Panc1 (cell line): ENCODE measurements around the gene TRIO. TPM values are rescaled to one million over a fixed set of nuclear protein-coding genes. Genes with fewer than 3 reads are reported as not detected.
A peak's percentile ranks its signal among the peaks of the same experiment; 100 is the strongest.

Experiments used
- ATAC-seq: fragments of 200-7000 bp; cut with Tn5 transposase; 2 replicates; pipeline ENCODE4 v1.9.1; 2020; ENCODE audit warnings: mild to moderate bottlenecking, moderate library complexity
- BruUV-seq: library from RNA; stranded (reverse); fragments of 400-500 nt; replicated peaks from 2 replicates; lab custom pipeline; 2021; lab: Mats Ljungman, UMichigan
- CTCF ChIA-PET: fragments of 300-600 bp; sonication (Branson Sonifier 250); formaldehyde crosslinking; loops from one replicate; lab custom pipeline; 2022; ENCODE audit warnings: antibody characterized with exemption; lab: Charles Lee
- POLR2A ChIA-PET: fragments of 300-600 bp; sonication (Branson Sonifier 250); formaldehyde crosslinking; loops from one replicate; lab custom pipeline; 2022; ENCODE audit warnings: antibody characterized with exemption; lab: Charles Lee
- DNase-seq: peaks from one replicate; pipeline ENCODE4 v3.0.0-alpha.2; 2010; ENCODE audit warnings: low read depth, low spot score
- H3K27ac ChIP-seq: 2 replicates; pipeline ENCODE4 v1.5.1; 2011; ENCODE audit warnings: mild to moderate bottlenecking, low read length, inconsistent platforms
- H3K27me3 ChIP-seq: fragments of 200-500 bp; sonication (Bioruptor generic); 2 replicates; pipeline ENCODE4 v1.6.0; 2014; ENCODE audit warnings: low read length, inconsistent platforms; ENCODE audit not compliant: control insufficient read depth, insufficient read depth
- H3K36me3 ChIP-seq: fragments of 200-500 bp; sonication (Bioruptor generic); 2 replicates; pipeline ENCODE4 v1.5.1; 2014; ENCODE audit warnings: inconsistent platforms, mild to moderate bottlenecking, low read length, moderate library complexity; ENCODE audit not compliant: control insufficient read depth, insufficient read depth
- H3K4me1 ChIP-seq: 2 replicates; pipeline ENCODE4 v1.5.1; 2011; ENCODE audit warnings: inconsistent platforms, mild to moderate bottlenecking, low read length, moderate library complexity; ENCODE audit not compliant: control insufficient read depth, insufficient read depth
- H3K4me3 ChIP-seq, 2 experiments: 2 replicates each; pipeline ENCODE4 v1.5.1; 2011 to 2012; ENCODE audit warnings: low read depth in 2 of 2, low read length in 2 of 2, mild to moderate bottlenecking in 2 of 2, inconsistent platforms in 1 of 2, moderate library complexity in 1 of 2
- H3K9me3 ChIP-seq: fragments of 200-500 bp; sonication (Bioruptor generic); 2 replicates; pipeline ENCODE4 v1.5.1; 2014; ENCODE audit warnings: low read depth, mild to moderate bottlenecking, inconsistent platforms, low read length, moderate library complexity; ENCODE audit not compliant: control insufficient read depth, insufficient read depth
- CTCF ChIP-seq: fragments of 450-650 bp; IDR thresholded peaks from 2 replicates; pipeline ENCODE4 v1.5.1; 2017; ENCODE audit warnings: mild to moderate bottlenecking
- POLR2AphosphoS5 ChIP-seq: IDR thresholded peaks from 2 replicates; pipeline ENCODE4 v1.6.1; 2012; ENCODE audit warnings: mild to moderate bottlenecking, low read depth, low read length, moderate library complexity
- REST ChIP-seq, 2 experiments: IDR thresholded peaks; 2 replicates each; pipeline ENCODE4 v1.6.1; 2011 to 2012; ENCODE audit warnings: low read depth in 2 of 2, control low read depth in 1 of 2, low read length in 1 of 2, mild to moderate bottlenecking in 1 of 2, moderate library complexity in 1 of 2; ENCODE audit not compliant: insufficient read depth in 1 of 2
- SIN3A ChIP-seq: IDR thresholded peaks from 2 replicates; pipeline ENCODE4 v1.6.1; 2012; ENCODE audit warnings: low read depth, mild to moderate bottlenecking, low read length, moderate library complexity, borderline replicate concordance; ENCODE audit not compliant: insufficient read depth
- TCF7L2 ChIP-seq: IDR thresholded peaks from 2 replicates; pipeline ENCODE4 v1.6.1; 2011; ENCODE audit warnings: mild to moderate bottlenecking, low read depth, low read length, inconsistent platforms
- in situ Hi-C: cut with HindIII; loops from 2 replicates; pipeline ENCODE4 v1.10.0; 2016; ENCODE audit warnings: low sequenced_read_pairs, low pct_unique_long_range_greater_than_20kb
- intact Hi-C: fragments of 100-400 bp; cut with micrococcal nuclease; formaldehyde crosslinking; loops from one replicate; pipeline ENCODE4 v1.10.0; 2022; ENCODE audit not compliant: unreplicated experiment
- total RNA-seq: library from RNA; stranded (reverse); gene quantifications from one replicate; pipeline ENCODE4 v1.2.1, GENCODE V29; 2021; ENCODE audit not compliant: unreplicated experiment

The TRIO gene
- total RNA-seq, 1 experiment from 2014 or later: 349 TPM

- no peak overlapping the region for H3K4me3 ChIP-seq
- no peaks in the 10 kb centered on the region for H3K4me1 ChIP-seq
- CTCF ChIA-PET: no interaction called here
- BruUV-seq: no TSS peak
- no peak for TF ChIP-seq SIN3A
- no peak for TF ChIP-seq POLR2AphosphoS5
- TF ChIP-seq TCF7L2: no peak
- intact Hi-C loops: no loop called here
- H3K36me3 ChIP-seq: no peaks in the 10 kb centered on the region
- no peak for DNase-seq
- H3K9me3 ChIP-seq: no peaks in the 10 kb centered on the region
- H3K27me3 ChIP-seq: no peaks in the 10 kb centered on the region
- in situ Hi-C loops: no loop called here
- POLR2A ChIA-PET: no interaction called here
- peak; percentile 45; the same call in 1 of the 2 replicates for ATAC-seq
- no peak overlapping the region for H3K27ac ChIP-seq
These were observed 388.5 kb downstream of the TRIO start for GRCh38 chr5:14531668-14532067.

- no TSS peak for BruUV-seq
- ChIA-PET CTCF (no interaction called here), POLR2A (no interaction called here)
- H3K27me3 ChIP-seq: no peaks in the 10 kb centered on the region
- intact Hi-C loops (no loop called here), in situ Hi-C loops (no loop called here)
- H3K36me3 ChIP-seq: no peaks in the 10 kb centered on the region
- no peak overlapping the region for H3K4me3 ChIP-seq
- H3K9me3 ChIP-seq: no peaks in the 10 kb centered on the region
- no peak for ATAC-seq
- no peaks in the 10 kb centered on the region for H3K4me1 ChIP-seq
- no peak overlapping the region for H3K27ac ChIP-seq
- no peak for DNase-seq
- TF ChIP-seq POLR2AphosphoS5: no peak
- no peak for TF ChIP-seq SIN3A
These were observed 389.0 kb downstream of the TRIO start for GRCh38 chr5:14532180-14532579.

GRCh38 chr5:14534773-14535172, 391.6 kb downstream of the TRIO start:
- ATAC-seq (0 out of 2 replicates have a peak, but pooled peaks have one; percentile 26), DNase-seq (no peak)
- POLR2A ChIA-PET: no interaction called here
- no TSS peak for BruUV-seq
- no peak overlapping the region for H3K27ac ChIP-seq
- no peak overlapping the region for H3K4me3 ChIP-seq
- H3K4me1 ChIP-seq: no peaks in the 10 kb centered on the region
- no peaks in the 10 kb centered on the region for H3K9me3 ChIP-seq
- H3K27me3 ChIP-seq: no peaks in the 10 kb centered on the region
- in situ Hi-C loops: no loop called here
- intact Hi-C loops: no loop called here
- no peaks in the 10 kb centered on the region for H3K36me3 ChIP-seq
- TF ChIP-seq TCF7L2: no peak
- TF ChIP-seq SIN3A: no peak
- no peak for TF ChIP-seq REST (IDR thresholded peaks at IDR 0.05; ENCODE audit: insufficient read depth in 1 of 2, low read depth in 2 of 2, low read length in 1 of 2)
- TF ChIP-seq POLR2AphosphoS5: no peak
- no peak for TF ChIP-seq CTCF
- CTCF ChIA-PET: no interaction called here
